ENCODE results near the gene PTPRB. TPM values are rescaled to one million over a fixed set of nuclear protein-coding genes. Genes with fewer than 3 reads are reported as not detected.

The PTPRB gene
- total and polyA plus RNA-seq, 8 donors = 2.2 to 5.5 (median 4.4) TPM

- no peak overlapping the region for H3K27ac ChIP-seq
- no peaks in the 10 kb centered on the region for H3K9me3 ChIP-seq
- intact Hi-C loops (cut with DNase I) = no loop called here
- DNase-seq (no peak), ATAC-seq (no peak), FAIRE-seq (no peak)
- H3K27me3 ChIP-seq = no peaks in the 10 kb centered on the region
- no peaks in the 10 kb centered on the region for H3K4me1 ChIP-seq
- no peaks in the 10 kb centered on the region for H3K36me3 ChIP-seq
- WGBS, 2 donors = 70 to 83% methylated on average over 2 of the region's 2 CpGs
- TF ChIP-seq CTCF (IDR thresholded peaks at IDR 0.05) = no peak
- no peak overlapping the region for H3K4me3 ChIP-seq
Measured at GRCh38 chr12:70467476-70467875, 169.8 kb downstream of the PTPRB start.

- intact Hi-C loops (cut with DNase I) = no loop called here
- TF ChIP-seq CTCF (IDR thresholded peaks at IDR 0.05) = no peak
Measured at GRCh38 chr12:70466753-70467152, 170.5 kb downstream of the PTPRB start.

More at GRCh38 chr12:70466753-70467152, 170.5 kb downstream of the PTPRB start:
- ATAC-seq (no peak), FAIRE-seq (no peak), DNase-seq (no peak)
- Histone ChIP-seq H3K36me3 (no peaks in the 10 kb centered on the region), H3K4me3 (no peak overlapping the region), H3K27me3 (no peaks in the 10 kb centered on the region), H3K4me1 (no peaks in the 10 kb centered on the region), H3K9me3 (no peaks in the 10 kb centered on the region), H3K27ac (no peak overlapping the region)
- WGBS, 2 donors = 69 to 75% methylated on average over 2 of the region's 2 CpGs
